Keratinocyte (primary cell): Measurements from ENCODE around the gene NYAP2. TPM values are rescaled to one million over a fixed set of nuclear protein-coding genes. Genes with fewer than 3 reads are reported as not detected.

Experiments
- DNase-seq: peaks from one replicate; pipeline ENCODE4 v3.0.0-alpha.2; 2011; ENCODE audit warnings: low read depth, missing footprints, low spot score
- FAIRE-seq: peaks from 2 replicates; lab custom pipeline; 2011; peaks lifted over from hg19 to GRCh38; lab: Jason Lieb, UNC
- H2AFZ ChIP-seq: 2 replicates; pipeline ENCODE4 v1.6.0; 2012; ENCODE audit warnings: low read length, control low read depth, inconsistent platforms; ENCODE audit not compliant: control insufficient read depth
- H3K27ac ChIP-seq: 2 replicates; pipeline ENCODE4 v1.5.1; 2011; ENCODE audit warnings: low read length; ENCODE audit not compliant: control insufficient read depth, insufficient read depth
- H3K27me3 ChIP-seq: 3 replicates; pipeline ENCODE4 v1.6.0; 2011; ENCODE audit warnings: low read length; ENCODE audit not compliant: control insufficient read depth, insufficient read depth; ENCODE audit errors: extremely low read depth
- H3K36me3 ChIP-seq, 2 experiments: 2 replicates in 1 of 2; 3 replicates in 1 of 2; pipeline ENCODE4 v1.5.1; 2011; ENCODE audit warnings: low read length in 2 of 2, mild to moderate bottlenecking in 1 of 2; ENCODE audit not compliant: control insufficient read depth in 2 of 2, insufficient read depth in 2 of 2; ENCODE audit errors: extremely low read depth in 1 of 2
- H3K4me1 ChIP-seq: 3 replicates; pipeline ENCODE4 v1.5.1; 2011; ENCODE audit warnings: low read length; ENCODE audit not compliant: control insufficient read depth, insufficient read depth; ENCODE audit errors: extremely low read depth
- H3K4me2 ChIP-seq: 3 replicates; pipeline ENCODE4 v1.6.0; 2011; ENCODE audit warnings: low read depth, low read length; ENCODE audit not compliant: control insufficient read depth, insufficient read depth; ENCODE audit errors: extremely low read depth
- H3K4me3 ChIP-seq, 3 experiments: fragments of 200-600 bp in 1 of 3; sonication (generic) in 1 of 3; 2 replicates in 2 of 3; 3 replicates in 1 of 3; pipeline ENCODE4 v1.5.1; 2011 to 2016; ENCODE audit warnings: low read length in 3 of 3, mild to moderate bottlenecking in 3 of 3, control low read depth in 2 of 3, inconsistent platforms in 1 of 3, low read depth in 1 of 3, mixed read lengths in 1 of 3, mixed run types in 1 of 3, moderate library complexity in 1 of 3; ENCODE audit not compliant: control insufficient read depth in 2 of 3, insufficient read depth in 2 of 3; ENCODE audit errors: extremely low read depth in 1 of 3
- H3K79me2 ChIP-seq: 2 replicates; pipeline ENCODE4 v1.6.0; 2012; ENCODE audit warnings: low read length; ENCODE audit not compliant: control insufficient read depth, insufficient read depth
- H3K9ac ChIP-seq: 3 replicates; pipeline ENCODE4 v1.6.0; 2011; ENCODE audit warnings: low read length; ENCODE audit not compliant: control insufficient read depth, insufficient read depth; ENCODE audit errors: extremely low read depth
- H3K9me1 ChIP-seq: 3 replicates; pipeline ENCODE4 v1.6.0; 2011; ENCODE audit warnings: low read length; ENCODE audit not compliant: control insufficient read depth, insufficient read depth; ENCODE audit errors: extremely low read depth
- H3K9me3 ChIP-seq: 2 replicates; pipeline ENCODE4 v1.5.1; 2012; ENCODE audit warnings: low read depth, low read length; ENCODE audit not compliant: control insufficient read depth
- H4K20me1 ChIP-seq: 3 replicates; pipeline ENCODE4 v1.6.0; 2011; ENCODE audit warnings: low read length; ENCODE audit not compliant: control insufficient read depth, insufficient read depth; ENCODE audit errors: extremely low read depth
- EZH2 ChIP-seq: IDR thresholded peaks from one replicate; pipeline ENCODE4 v1.6.1; 2012; ENCODE audit warnings: inconsistent platforms, mild to moderate bottlenecking, low read length, moderate library complexity
- dilution Hi-C: fragments of 300-500 bp; cut with MboI; formaldehyde crosslinking; loops from one replicate; pipeline ENCODE4 v1.7.0; 2020; ENCODE audit warnings: low sequenced_read_pairs; ENCODE audit not compliant: extremely low pct_ligation_motif_present
- polyA plus RNA-seq, 5 experiments: library from polyadenylated mRNA; depleted of rRNA in 3 of 5; stranded (reverse) in 3 of 5; stranded (forward) in 1 of 5; unstranded in 1 of 5; fragments of >200 nt; gene quantifications; 1 replicate in 1 of 5; 2 replicates in 3 of 5; 3 replicates in 1 of 5; pipeline versions ENCODE4 v1.2.1 to v1.2.3, GENCODE V29; 2011 to 2012; ENCODE audit warnings: missing spikeins in 2 of 5, low read depth in 1 of 5, low replicate concordance in 1 of 5
- TF ChIP-seq, protein P1 (sequence below), 3 experiments: IDR thresholded peaks in 1 of 3; conservative IDR thresholded peaks in 1 of 3; optimal IDR thresholded peaks in 1 of 3; 2 replicates in 2 of 3; 3 replicates in 1 of 3; pipeline versions ENCODE3 to v1.5.1; 2011; ENCODE audit warnings: low read length in 3 of 3, mild to moderate bottlenecking in 3 of 3, moderate library complexity in 2 of 3, control low read depth in 1 of 3, inconsistent platforms in 1 of 3; ENCODE audit not compliant: insufficient read depth in 2 of 3; ENCODE audit errors: extremely low read depth in 1 of 3

The NYAP2 gene
- polyA plus RNA-seq, 1 donor (not counting 4 experiments of a cell fraction or from before 2014, with no cell fraction given): not detected

DNA sequence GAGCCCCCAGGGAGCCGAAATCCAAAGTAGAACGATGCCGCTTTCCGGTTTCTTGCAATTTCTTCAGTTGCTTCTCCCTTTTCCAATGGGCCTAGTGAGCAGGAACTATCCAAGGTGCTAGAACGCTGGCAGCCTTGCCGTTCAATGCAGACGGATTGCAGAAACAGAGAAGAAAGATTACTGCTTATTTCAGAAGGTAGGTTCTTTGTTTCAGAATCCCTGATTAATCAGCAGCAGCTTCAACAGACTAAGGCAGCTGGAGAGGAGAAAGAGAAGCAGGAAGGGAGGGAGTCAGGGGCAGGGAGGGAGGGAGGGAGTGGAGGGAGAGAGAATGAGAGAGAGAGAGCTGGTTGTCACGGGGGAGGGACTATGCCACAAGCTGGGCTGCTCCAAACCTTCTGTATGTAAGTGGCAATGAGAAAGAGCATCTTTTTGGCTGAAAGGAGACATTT, 576 bp downstream of the NYAP2 start:
- dilution Hi-C loops: loop anchor here (5.0 kb wide), 1 partner anchor 77 kb away; no protein-coding TSS in a partner anchor
- H4K20me1 ChIP-seq: no peaks in the 10 kb centered on the region
- no peaks in the 10 kb centered on the region for H3K4me1 ChIP-seq
- H3K9ac ChIP-seq: no peak overlapping the region
- DNase-seq: no peak
- no peak overlapping the region for H3K4me3 ChIP-seq
- H3K27me3 ChIP-seq: no peaks in the 10 kb centered on the region
- H3K36me3 ChIP-seq: no peaks in the 10 kb centered on the region
- FAIRE-seq: no peak
- H3K9me3 ChIP-seq: no peaks in the 10 kb centered on the region
- TF ChIP-seq EZH2: no peak
- TF ChIP-seq, protein P1, sequence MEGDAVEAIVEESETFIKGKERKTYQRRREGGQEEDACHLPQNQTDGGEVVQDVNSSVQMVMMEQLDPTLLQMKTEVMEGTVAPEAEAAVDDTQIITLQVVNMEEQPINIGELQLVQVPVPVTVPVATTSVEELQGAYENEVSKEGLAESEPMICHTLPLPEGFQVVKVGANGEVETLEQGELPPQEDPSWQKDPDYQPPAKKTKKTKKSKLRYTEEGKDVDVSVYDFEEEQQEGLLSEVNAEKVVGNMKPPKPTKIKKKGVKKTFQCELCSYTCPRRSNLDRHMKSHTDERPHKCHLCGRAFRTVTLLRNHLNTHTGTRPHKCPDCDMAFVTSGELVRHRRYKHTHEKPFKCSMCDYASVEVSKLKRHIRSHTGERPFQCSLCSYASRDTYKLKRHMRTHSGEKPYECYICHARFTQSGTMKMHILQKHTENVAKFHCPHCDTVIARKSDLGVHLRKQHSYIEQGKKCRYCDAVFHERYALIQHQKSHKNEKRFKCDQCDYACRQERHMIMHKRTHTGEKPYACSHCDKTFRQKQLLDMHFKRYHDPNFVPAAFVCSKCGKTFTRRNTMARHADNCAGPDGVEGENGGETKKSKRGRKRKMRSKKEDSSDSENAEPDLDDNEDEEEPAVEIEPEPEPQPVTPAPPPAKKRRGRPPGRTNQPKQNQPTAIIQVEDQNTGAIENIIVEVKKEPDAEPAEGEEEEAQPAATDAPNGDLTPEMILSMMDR (optimal IDR thresholded peaks at IDR 0.05 in 1 of 3, IDR thresholded peaks at IDR 0.05 in 1 of 3, conservative IDR thresholded peaks at IDR 0.05 in 1 of 3; ENCODE audit: extremely low read depth in 1 of 3, insufficient read depth in 2 of 3, low read length in 3 of 3): no peak
- no peaks in the 10 kb centered on the region for H3K79me2 ChIP-seq
- H3K4me2 ChIP-seq: no peak overlapping the region
- no peaks in the 10 kb centered on the region for H3K9me1 ChIP-seq
- H3K27ac ChIP-seq: no peak overlapping the region
- no peak overlapping the region for H2AFZ ChIP-seq

DNA sequence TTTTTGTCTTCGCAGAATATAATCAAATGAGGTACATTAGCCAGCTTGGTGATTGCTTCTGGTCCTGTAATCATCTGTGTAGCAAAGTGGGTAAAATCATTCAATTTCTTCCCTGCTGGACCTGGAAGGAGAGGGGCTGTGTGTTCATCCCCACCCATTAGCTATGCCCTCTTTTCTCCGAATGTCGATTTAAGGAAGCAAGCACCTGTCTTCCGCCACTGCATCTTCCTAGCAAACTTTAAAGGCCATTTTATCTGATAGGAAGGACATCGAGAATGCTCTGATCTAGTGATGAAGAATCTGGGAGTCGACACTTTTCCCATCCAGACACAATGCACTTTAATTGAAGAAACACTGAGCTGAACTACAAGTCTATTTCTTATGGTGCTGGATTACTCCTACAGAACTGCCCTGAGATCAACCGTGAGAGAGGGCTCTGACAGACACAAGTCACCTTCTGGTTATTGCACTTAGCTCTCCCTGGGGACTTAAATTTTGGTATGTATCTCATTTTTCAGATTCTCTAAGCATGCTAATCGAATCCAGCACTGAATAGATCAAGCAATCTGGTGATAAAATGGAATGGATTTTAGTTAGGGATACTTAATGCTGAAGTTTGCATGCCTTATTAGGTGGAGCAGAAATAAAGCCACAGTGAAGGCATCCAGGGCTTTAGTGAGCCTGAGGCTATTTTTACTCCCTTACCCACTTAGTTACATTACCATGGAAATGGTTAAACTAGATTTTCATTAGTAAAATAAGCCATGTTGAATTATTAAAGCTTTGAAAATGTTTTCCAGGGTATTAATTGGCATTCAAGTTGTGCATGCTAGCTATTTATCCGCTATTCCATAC, 1.3 kb downstream of the NYAP2 start:
- Histone ChIP-seq H3K9ac (no peak overlapping the region), H3K4me3 (no peak overlapping the region), H3K27ac (no peak overlapping the region), H4K20me1 (no peaks in the 10 kb centered on the region), H3K9me1 (no peaks in the 10 kb centered on the region), H3K36me3 (no peaks in the 10 kb centered on the region), H3K4me2 (no peak overlapping the region), H3K9me3 (no peaks in the 10 kb centered on the region), H3K4me1 (no peaks in the 10 kb centered on the region), H2AFZ (no peak overlapping the region), H3K27me3 (no peaks in the 10 kb centered on the region), H3K79me2 (no peaks in the 10 kb centered on the region)
- no peak for FAIRE-seq
- DNase-seq: no peak
- dilution Hi-C loops: loop anchor here (5.0 kb wide), 1 partner anchor 77 kb away; no protein-coding TSS in a partner anchor
- TF ChIP-seq, protein P1 (optimal IDR thresholded peaks at IDR 0.05 in 1 of 3, IDR thresholded peaks at IDR 0.05 in 1 of 3, conservative IDR thresholded peaks at IDR 0.05 in 1 of 3; ENCODE audit: extremely low read depth in 1 of 3, insufficient read depth in 2 of 3, low read length in 3 of 3): no peak
- TF ChIP-seq EZH2: no peak
